Motor neuron (in vitro differentiated cells): ENCODE measurements around the gene SSX4. TPM values are rescaled to one million over a fixed set of nuclear protein-coding genes. Genes with fewer than 3 reads are reported as not detected.
"Not testable (repeated sequence)": the region's sequence is repeated elsewhere in the genome, so short reads cannot be mapped to it uniquely, and the experiment has no call there.

Experiments used
- ATAC-seq, 8 experiments: fragments of 200-7000 bp; cut with Tn5 transposase; replicated peaks in 6 of 8; 2 replicates each; pipeline ENCODE4 v1.8.0; 2021; ENCODE audit warnings: mild to moderate bottlenecking in 8 of 8, moderate library complexity in 8 of 8
- H3K27ac ChIP-seq, 2 donors: fragments of 250-450 bp; sonication (Bioruptor Pico); 2 replicates each; pipeline ENCODE4 v1.9.0; 2021; ENCODE audit warnings: antibody characterized with exemption in 2 of 2, mild to moderate bottlenecking in 2 of 2, moderate library complexity in 1 of 2
- H3K4me1 ChIP-seq, 2 donors: fragments of 250-450 bp; sonication (Bioruptor Pico); replicated peaks in 1 of 2; 2 replicates each; pipeline ENCODE4 v1.6.1; 2021; ENCODE audit warnings: antibody characterized with exemption in 2 of 2, mild to moderate bottlenecking in 2 of 2, moderate library complexity in 1 of 2
- H3K4me3 ChIP-seq, 5 donors: fragments of 250-450 bp; sonication (Bioruptor Pico); 2 replicates each; pipeline ENCODE4 v1.9.0; 2021; ENCODE audit warnings: antibody characterized with exemption in 5 of 5, mild to moderate bottlenecking in 5 of 5, moderate library complexity in 4 of 5
- WGBS, 10 experiments: fragments of 450-650 bp; shearing (Covaris generic); methylation state at CpG; one replicate each; pipeline ENCODE4 v1.0.0; 2022; 5-methylcytosine and 5-hydroxymethylcytosine counted together
- in situ Hi-C, 9 experiments: fragments of 400-800 bp; cut with MboI; loops; one replicate each; pipeline ENCODE4 v1.15.0; 2021; ENCODE audit warnings: low sequenced_read_pairs in 9 of 9, low pct_unique_long_range_greater_than_20kb in 2 of 9; ENCODE audit not compliant: unreplicated experiment in 9 of 9
- total RNA-seq, 8 experiments: library from RNA; unstranded; fragments of 300-600 nt; gene quantifications; 2 replicates each; pipeline versions ENCODE4 v1.2.3 to v1.2.4, GENCODE V29; 2022

The SSX4 gene
- total RNA-seq, 8 experiments from 2014 or later: 0.33 TPM; not detected in 7

DNA sequence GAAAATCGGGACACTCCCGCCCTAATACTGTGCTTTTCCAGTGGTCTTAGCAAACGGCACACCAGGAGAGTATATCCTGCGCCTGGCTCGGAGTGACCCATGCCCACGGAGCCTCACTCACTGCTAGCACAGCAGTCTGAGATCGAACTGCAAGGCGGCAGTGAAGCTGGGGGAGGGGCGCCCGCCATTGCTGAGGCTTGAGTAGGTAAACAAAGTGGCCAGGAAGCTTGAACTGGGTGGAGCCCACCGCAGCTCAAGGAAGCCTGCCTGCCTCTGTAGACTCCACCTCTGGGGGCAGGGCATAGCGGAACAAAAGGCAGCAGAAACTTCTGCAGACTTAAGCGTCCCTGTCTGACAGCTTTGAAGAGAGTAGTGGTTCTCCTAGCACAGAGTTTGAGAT lies 50.4 kb downstream of the SSX4 start:
- in situ Hi-C loops, H3K4me3 ChIP-seq, ATAC-seq, H3K4me1 ChIP-seq, H3K27ac ChIP-seq: not testable (repeated sequence)
- 34% methylated on average over 7 of the region's 13 CpGs; no CpG with 5 or more reads in 9 of the 10 experiments for WGBS, 10 experiments

Other genes with a start within 250 kb of the SSX4 start
- gene SSX5, start 186.7 kb upstream of the SSX4 start, total RNA-seq: not detected
- not detected for gene SSX1, start 128.1 kb upstream of the SSX4 start, total RNA-seq
- under 1 TPM in 1 of 8 experiments, not detected in 7; 0.47 TPM for gene SSX3, start 26.8 kb upstream of the SSX4 start, total RNA-seq
- gene SSX4B, start 28.4 kb downstream of the SSX4 start, total RNA-seq: under 1 TPM in 1 of 8 experiments, not detected in 7; 0.33 TPM
- 100 to 1,000 TPM in 2 of 8 experiments, 10 to 100 TPM in 1, 1 to 10 TPM in 4, under 1 TPM in 1; 0.27 to 169 (median 2.6) TPM for gene SLC38A5, start 86.7 kb downstream of the SSX4 start, total RNA-seq
- 10 to 100 TPM; 29.8 to 52.9 (median 43.2) TPM for gene FTSJ1, start 92.7 kb downstream of the SSX4 start, total RNA-seq
- gene PORCN, start 125.5 kb downstream of the SSX4 start, total RNA-seq: 10 to 100 TPM in 6 of 8 experiments, 1 to 10 TPM in 2; 7.7 to 19.5 (median 14.2) TPM
- 100 to 1,000 TPM in 1 of 8 experiments, 10 to 100 TPM in 7; 28.3 to 121 (median 66.3) TPM for gene EBP, start 138.3 kb downstream of the SSX4 start, total RNA-seq
- 10 to 100 TPM in 2 of 8 experiments, 1 to 10 TPM in 6; 4.7 to 11.1 (median 8.3) TPM for gene TBC1D25, start 156.2 kb downstream of the SSX4 start, total RNA-seq
- 100 to 1,000 TPM; 116 to 304 (median 185) TPM for gene RBM3, start 190.9 kb downstream of the SSX4 start, total RNA-seq
- 10 to 100 TPM; 42.3 to 65.7 (median 51.1) TPM for gene WDR13, start 214.0 kb downstream of the SSX4 start, total RNA-seq